GM12801 (cell line): ENCODE measurements around the gene TNIK.

Experiments
- TF ChIP-seq, protein P1 (sequence below): IDR thresholded peaks from one replicate; pipeline ENCODE4 v1.5.1; 2011; ENCODE audit warnings: control low read depth; ENCODE audit not compliant: insufficient read length; ENCODE audit errors: extremely low read depth

Gene TNIK

DNA sequence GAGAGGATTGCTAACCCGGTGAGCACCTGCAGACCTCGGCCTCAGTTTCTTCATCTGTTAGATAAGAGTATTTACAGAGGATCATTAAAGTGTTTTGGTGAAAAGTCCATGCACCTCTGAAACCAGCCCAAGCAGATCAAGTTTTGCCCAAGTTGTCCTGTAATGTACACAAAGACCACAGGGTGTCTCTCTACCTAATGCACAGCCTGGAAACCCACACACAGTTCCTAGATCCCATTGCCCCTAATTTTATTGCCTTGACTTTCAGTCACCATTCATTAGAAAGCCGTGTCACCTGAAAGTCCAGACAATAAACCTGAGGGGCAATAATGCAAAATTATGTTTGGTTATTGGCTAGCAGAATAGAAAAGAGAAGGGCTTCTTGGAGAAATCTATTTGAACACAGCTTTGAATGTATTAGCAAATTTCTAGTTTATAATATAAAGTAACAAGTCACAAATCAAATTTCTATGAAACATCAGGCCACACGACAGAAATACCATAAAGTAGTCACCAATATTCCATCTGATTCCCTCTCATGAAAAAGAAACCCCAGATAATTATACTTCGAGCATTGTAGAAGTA, 272.4 kb downstream of the TNIK start:
- TF ChIP-seq, protein P1, sequence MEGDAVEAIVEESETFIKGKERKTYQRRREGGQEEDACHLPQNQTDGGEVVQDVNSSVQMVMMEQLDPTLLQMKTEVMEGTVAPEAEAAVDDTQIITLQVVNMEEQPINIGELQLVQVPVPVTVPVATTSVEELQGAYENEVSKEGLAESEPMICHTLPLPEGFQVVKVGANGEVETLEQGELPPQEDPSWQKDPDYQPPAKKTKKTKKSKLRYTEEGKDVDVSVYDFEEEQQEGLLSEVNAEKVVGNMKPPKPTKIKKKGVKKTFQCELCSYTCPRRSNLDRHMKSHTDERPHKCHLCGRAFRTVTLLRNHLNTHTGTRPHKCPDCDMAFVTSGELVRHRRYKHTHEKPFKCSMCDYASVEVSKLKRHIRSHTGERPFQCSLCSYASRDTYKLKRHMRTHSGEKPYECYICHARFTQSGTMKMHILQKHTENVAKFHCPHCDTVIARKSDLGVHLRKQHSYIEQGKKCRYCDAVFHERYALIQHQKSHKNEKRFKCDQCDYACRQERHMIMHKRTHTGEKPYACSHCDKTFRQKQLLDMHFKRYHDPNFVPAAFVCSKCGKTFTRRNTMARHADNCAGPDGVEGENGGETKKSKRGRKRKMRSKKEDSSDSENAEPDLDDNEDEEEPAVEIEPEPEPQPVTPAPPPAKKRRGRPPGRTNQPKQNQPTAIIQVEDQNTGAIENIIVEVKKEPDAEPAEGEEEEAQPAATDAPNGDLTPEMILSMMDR: no peak

DNA sequence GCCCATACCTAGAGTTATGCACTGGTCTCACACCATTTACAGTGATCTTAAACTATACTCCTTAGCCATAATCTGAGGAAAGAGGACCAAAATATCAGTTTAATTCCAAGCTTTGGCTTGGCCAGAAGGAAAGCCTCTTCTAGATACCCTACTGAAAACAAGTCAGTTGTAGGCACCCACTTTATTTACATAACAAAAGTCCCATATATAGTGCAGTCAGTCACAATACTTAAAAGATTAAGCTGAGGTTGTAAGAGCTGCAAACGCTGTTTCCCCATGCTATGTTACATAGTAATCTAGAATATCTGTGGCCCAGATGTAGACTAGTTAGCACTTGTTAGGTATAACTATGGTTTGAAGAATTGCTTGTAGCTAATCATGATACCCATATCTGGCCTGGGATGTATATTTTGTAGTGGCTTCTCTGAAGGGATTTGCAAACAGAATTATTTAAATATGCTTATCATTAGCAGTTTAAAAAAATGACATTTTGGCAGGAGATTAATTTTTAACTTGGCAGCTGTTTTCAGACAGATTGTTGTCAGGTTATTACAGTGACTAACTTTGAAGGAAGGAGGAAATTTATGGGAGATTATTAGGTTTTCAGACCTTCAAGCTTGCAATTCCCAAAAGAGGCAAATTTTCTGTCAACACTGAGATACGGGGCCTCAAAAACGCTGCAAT, 273.2 kb downstream of the TNIK start:
- TF ChIP-seq, protein P1: no peak

DNA sequence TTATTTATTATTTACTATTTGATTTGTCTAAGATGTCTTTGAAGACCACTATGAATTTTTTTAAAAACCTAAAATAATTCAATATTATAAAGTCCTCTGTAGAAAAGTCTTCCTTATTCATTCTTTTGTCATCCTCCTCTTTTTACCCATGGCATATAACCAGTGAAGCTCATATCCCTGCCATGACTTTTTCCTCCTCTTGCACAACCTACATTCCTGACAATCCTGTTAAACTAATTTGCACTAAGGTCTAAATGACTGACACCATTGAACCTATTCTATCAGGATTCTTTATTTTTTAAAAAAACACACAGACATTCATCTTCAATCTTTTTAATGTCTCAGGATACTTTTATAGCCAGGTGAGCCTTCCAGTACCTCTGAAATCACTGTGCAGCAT, 273.8 kb downstream of the TNIK start:
- TF ChIP-seq, protein P1: no peak

DNA sequence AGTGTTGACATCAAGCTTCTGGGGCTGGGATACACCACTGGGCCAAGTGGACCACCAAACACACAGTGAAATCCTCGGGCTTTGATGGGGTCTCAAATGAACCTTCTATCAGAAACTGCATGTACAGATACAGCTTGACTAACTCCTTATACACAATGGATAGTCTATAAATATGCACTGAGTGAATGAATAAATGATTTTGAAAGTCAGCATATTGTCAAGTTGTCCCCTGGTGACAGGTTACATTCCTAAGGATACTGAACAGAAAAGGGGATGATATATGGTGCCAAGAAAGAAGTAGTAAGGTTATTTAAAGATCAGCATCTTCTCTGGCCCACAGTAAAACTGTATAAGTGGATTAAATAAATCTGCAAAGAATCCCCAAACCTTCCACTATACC, 274.2 kb downstream of the TNIK start:
- TF ChIP-seq, protein P1: no peak

DNA sequence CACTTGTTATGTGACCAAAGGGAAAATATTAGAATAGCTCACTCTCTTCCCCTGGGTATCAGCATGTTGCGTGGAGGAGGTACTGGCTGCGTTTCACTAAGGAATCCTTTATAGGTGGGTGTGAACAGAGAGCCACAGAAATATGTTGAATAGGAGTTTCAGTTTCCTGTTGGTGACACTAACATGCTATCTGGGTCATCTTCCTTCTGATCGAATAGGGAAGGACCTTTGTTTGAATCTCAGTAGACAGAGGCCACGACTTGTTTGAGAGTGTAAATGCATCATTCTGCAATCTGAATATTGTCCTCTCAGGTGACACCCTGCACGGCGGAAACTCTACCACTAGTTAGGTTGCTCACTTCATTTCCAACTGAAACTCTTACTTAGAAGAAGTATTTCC, 275.8 kb downstream of the TNIK start:
- TF ChIP-seq, protein P1: no peak

DNA sequence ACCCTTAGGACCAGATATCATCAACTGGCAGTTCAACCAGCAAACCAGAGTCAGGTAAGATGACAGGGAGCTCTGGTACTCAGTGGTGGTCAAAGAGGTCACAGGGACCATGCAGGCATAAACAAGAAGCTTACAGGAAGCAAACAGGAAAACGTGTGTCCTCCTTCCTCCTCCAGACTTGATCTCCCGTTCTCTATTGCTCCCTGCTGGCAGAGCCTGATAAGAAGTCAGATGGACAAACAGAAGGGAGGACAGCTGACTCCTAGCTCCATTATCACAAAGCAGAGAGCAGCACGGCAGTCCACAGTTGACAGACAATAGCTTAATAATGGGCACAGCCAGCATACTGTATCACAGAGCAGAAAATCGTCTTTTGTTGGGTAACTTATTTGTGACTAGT, 277.2 kb downstream of the TNIK start:
- TF ChIP-seq, protein P1: no peak

DNA sequence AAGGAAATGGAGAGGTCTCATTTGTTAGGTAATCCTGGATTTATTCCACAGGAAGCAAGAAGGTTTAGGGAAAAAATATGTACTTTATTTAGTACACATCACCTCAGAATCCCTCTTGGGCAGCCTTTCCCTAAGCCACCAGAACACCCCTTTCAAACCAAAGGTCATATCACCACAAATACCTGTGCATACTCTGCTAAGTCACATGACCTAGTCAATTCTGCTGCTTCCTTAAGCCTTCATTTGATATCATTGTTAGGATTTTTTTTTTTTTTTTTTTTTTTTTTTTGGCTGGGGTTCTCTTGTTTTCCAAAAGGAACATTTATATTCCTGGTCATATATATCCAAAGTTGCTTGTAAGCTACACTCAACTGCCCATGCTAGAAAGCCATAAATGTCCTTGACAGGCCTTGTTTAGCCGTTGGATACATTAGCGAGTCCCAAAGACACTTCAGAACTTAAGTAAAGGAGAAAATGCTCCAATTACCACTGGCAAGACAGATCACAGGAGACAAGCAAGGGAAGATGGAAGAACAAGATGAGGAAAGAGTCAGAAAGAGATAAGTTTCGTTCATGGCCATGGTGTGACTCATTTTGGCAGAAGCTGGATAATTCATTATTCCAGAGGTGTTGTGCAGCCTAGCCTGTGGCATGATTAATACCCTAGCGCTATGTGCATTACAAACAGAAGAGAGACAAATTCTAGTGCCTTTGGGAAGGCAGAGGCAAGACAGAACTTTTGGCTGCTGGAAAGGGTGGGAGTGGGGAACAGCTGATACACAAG, 278.1 kb downstream of the TNIK start:
- TF ChIP-seq, protein P1: no peak
